ENCODE data around the gene SRGAP3.

- TF ChIP-seq EZH2 (IDR thresholded peaks at IDR 0.05; ENCODE audit: borderline replicate concordance, insufficient read depth, low read depth, low read length, poor library complexity, severe bottlenecking) (no peak), CTCF (IDR thresholded peaks at IDR 0.05) (no peak)
Measured at GRCh38 chr3:9157651-9158362, 91.6 kb downstream of the SRGAP3 start.

All from B cell (primary cell).